Endometrial microvascular endothelial cells (primary cell): ENCODE measurements around the gene NELL1. TPM values are rescaled to one million over a fixed set of nuclear protein-coding genes. Genes with fewer than 3 reads are reported as not detected.

Experiments used
- in situ Hi-C: cut with HindIII; loops from 2 replicates; pipeline ENCODE4 v1.10.0; 2017; ENCODE audit warnings: low sequenced_read_pairs, low pct_unique_long_range_greater_than_20kb; ENCODE audit errors: inconsistent ontology term
- total RNA-seq: library from RNA; depleted of rRNA; stranded (reverse); fragments of >200 nt; gene quantifications from one replicate; pipeline ENCODE4 v1.2.3, GENCODE V29; 2015; ENCODE audit errors: inconsistent ontology term

Gene NELL1
- total RNA-seq, 1 donor from 2014 or later, result not detected

GRCh38 chr11:21472261-21472660 lies 802.9 kb downstream of the NELL1 start:
- in situ Hi-C loops, result no loop called here

- in situ Hi-C loops, result no loop called here
Observed at GRCh38 chr11:21474529-21474928, 805.1 kb downstream of the NELL1 start.

GRCh38 chr11:21475276-21475675 lies 805.9 kb downstream of the NELL1 start:
- in situ Hi-C loops, result no loop called here

- in situ Hi-C loops, result no loop called here
Observed at GRCh38 chr11:21476588-21476987, 807.2 kb downstream of the NELL1 start.

- in situ Hi-C loops, result no loop called here
Observed at GRCh38 chr11:21480240-21480639, 810.9 kb downstream of the NELL1 start.

GRCh38 chr11:21481255-21481654 lies 811.9 kb downstream of the NELL1 start:
- in situ Hi-C loops, result no loop called here

- in situ Hi-C loops, result no loop called here
Observed at GRCh38 chr11:21484039-21484438, 814.7 kb downstream of the NELL1 start.

GRCh38 chr11:21485006-21485405 lies 815.6 kb downstream of the NELL1 start:
- in situ Hi-C loops, result no loop called here

- in situ Hi-C loops, result no loop called here
Observed at GRCh38 chr11:21485426-21485825, 816.0 kb downstream of the NELL1 start.

- in situ Hi-C loops, result no loop called here
Observed at GRCh38 chr11:21489416-21490115, 820.2 kb downstream of the NELL1 start.

GRCh38 chr11:21492931-21493330 lies 823.5 kb downstream of the NELL1 start:
- in situ Hi-C loops, result no loop called here

- in situ Hi-C loops, result no loop called here
Observed at GRCh38 chr11:21494946-21495345, 825.6 kb downstream of the NELL1 start.

- in situ Hi-C loops, result no loop called here
Observed at GRCh38 chr11:21495879-21496278, 826.5 kb downstream of the NELL1 start.

GRCh38 chr11:21501245-21501644 lies 831.9 kb downstream of the NELL1 start:
- in situ Hi-C loops, result no loop called here

- in situ Hi-C loops, result no loop called here
Observed at GRCh38 chr11:21505070-21505469, 835.7 kb downstream of the NELL1 start.

GRCh38 chr11:21511835-21512440 lies 842.6 kb downstream of the NELL1 start:
- in situ Hi-C loops, result no loop called here

- in situ Hi-C loops, result no loop called here
Observed at GRCh38 chr11:21514316-21514715, 844.9 kb downstream of the NELL1 start.

- in situ Hi-C loops, result no loop called here
Observed at GRCh38 chr11:21520244-21520643, 850.9 kb downstream of the NELL1 start.

- in situ Hi-C loops, result no loop called here
Observed at GRCh38 chr11:21529187-21529586, 859.8 kb downstream of the NELL1 start.

- in situ Hi-C loops, result no loop called here
Observed at GRCh38 chr11:21534288-21534687, 864.9 kb downstream of the NELL1 start.

GRCh38 chr11:21537980-21538379 lies 868.6 kb downstream of the NELL1 start:
- in situ Hi-C loops, result no loop called here
